Choroid plexus epithelial cell (primary cell): ENCODE results near the gene COG6.

ENCODE experiments used
- DNase-seq: peaks from one replicate; pipeline ENCODE4 v3.0.0-alpha.2; 2010; ENCODE audit warnings: low read depth
- H3K4me3 ChIP-seq: 2 replicates; pipeline ENCODE4 v1.5.1; 2011; ENCODE audit warnings: low read depth, mild to moderate bottlenecking, control low read depth, low read length, moderate library complexity
- CTCF ChIP-seq: conservative IDR thresholded peaks from 2 replicates; pipeline ENCODE4 v1.5.1; 2011; ENCODE audit warnings: low read depth, mild to moderate bottlenecking, control low read depth, inconsistent platforms, low read length, moderate library complexity

The COG6 gene

GRCh38 chr13:39623466-39623865, 32.0 kb upstream of the COG6 start:
- no peak for DNase-seq
- no peak overlapping the region for H3K4me3 ChIP-seq
- TF ChIP-seq CTCF = no peak

DNA sequence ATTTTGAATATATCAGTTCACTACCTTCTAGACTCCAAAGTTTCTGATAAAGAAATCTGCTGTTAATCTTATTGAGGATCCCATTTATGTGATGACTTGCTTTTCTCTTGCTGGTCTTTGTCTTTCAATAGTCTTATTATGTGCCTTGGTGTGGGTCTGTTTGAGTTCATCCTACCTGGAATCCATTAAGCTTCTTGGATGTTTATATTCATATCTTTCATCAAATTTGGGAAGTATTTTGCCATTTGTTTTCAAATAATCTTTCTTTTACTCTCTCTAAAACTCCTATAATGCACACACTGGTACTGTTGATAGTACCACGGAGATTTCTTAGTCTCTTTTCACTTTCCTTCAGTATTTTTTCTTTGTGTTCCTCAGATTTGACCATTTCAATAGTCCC, 24.2 kb upstream of the COG6 start:
- no peak overlapping the region for H3K4me3 ChIP-seq
- DNase-seq = no peak
- no peak for TF ChIP-seq CTCF

DNA sequence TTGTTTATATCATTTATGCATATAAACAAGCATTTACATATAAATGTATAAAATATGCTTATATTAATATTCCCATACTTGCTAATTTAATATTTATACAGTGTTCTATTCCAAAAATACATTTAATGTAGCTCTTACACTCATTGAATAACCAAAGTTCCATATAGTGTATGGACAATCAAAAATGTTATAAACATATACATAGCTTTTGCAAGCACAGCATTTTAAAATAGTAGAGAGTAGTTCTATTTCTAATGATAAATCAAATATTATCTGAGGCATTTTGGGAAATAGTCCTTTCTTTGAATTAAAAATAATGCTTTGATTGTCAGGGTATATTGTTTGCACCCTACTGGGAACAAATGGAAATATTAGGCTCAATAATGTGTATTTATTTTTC, 22.5 kb upstream of the COG6 start:
- no peak for DNase-seq
- no peak overlapping the region for H3K4me3 ChIP-seq
- TF ChIP-seq CTCF = no peak

DNA sequence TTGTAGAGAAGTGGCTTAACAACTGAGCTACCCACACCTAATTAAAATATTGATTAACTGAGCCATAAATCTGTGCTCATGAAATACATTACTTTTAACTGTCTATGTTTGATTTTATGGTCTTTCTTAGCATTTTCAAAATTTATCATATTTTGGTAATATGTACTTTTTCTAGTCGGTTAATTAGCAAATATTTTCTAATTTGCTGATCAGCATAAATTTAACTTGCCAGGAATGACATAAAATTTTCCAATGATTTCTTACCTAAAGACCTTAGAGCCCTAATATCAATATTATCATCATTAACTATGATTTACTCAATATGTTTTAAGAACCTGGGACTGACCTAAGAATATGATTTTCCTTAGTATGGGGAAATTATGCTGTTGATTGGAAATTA, 19.9 kb upstream of the COG6 start:
- no peak for DNase-seq
- no peak for TF ChIP-seq CTCF
- H3K4me3 ChIP-seq = no peak overlapping the region

- DNase-seq = no peak
- TF ChIP-seq CTCF = no peak
Measured at GRCh38 chr13:39637890-39638289, 17.6 kb upstream of the COG6 start.

DNA sequence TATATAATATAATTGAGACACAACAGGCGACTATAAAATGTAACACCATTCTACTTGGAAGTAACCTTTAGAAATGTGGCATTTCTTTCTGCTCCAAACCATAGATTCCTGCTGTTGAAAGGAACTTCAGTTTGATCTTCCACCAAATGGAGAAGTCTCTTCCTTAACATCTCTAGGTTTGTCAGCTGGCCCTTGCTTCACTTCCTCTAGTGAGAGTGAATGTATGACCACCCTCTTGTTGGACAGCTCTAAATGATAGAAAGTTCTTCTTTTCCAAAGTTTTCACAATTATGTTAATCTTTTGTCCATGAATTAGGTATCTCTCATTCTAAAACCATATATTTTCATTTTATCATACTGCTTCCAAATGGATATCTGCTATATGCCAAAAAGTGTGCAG, 13.8 kb upstream of the COG6 start:
- no peak for DNase-seq
- TF ChIP-seq CTCF = no peak
- no peak overlapping the region for H3K4me3 ChIP-seq

More at GRCh38 chr13:39637890-39638289, 17.6 kb upstream of the COG6 start:
- H3K4me3 ChIP-seq = no peak overlapping the region

DNA sequence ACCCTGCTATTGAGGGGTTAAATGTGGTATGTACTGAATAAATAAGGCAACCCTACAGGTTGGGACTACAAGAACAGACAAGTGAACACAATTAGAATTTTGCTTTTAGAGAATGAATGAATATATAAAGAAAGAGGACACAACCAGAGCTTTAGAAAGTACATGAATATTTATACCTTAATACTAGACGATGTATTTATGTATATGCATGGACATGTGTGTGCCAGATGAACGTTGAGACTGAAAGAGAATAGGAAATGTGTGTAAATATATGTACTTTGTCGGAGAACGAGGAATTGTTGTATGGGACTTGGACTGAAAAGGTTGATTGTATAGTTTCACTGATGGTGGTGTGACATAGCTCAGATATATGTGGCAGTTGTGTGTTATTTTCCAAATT, 9.3 kb upstream of the COG6 start:
- DNase-seq = no peak

More for the DNA sequence above, 9.3 kb upstream of the COG6 start:
- no peak for TF ChIP-seq CTCF
- no peak overlapping the region for H3K4me3 ChIP-seq
